Transverse colon (tissue), 4 donors: ENCODE results near the gene IHH.

Source experiments
- EP300 ChIP-seq: sonication (generic); formaldehyde crosslinking; IDR thresholded peaks from one replicate; pipeline ENCODE4 v1.6.1; 2017; ENCODE audit warnings: antibody characterized with exemption, low read depth
- POLR2A ChIP-seq: fragments of 450-650 bp; IDR thresholded peaks from one replicate; pipeline ENCODE4 v1.6.1; 2016; ENCODE audit warnings: antibody characterized with exemption, mild to moderate bottlenecking, moderate library complexity
- POLR2AphosphoS5 ChIP-seq, 3 donors: sonication (generic); formaldehyde crosslinking; IDR thresholded peaks; one replicate each; pipeline ENCODE4 v1.6.1; 2016; ENCODE audit warnings: antibody characterized with exemption in 3 of 3
- TF ChIP-seq, protein P1 (sequence below), 5 experiments: fragments of 200-600 bp in 3 of 5; fragments of 450-650 bp in 2 of 5; sonication (generic) in 3 of 5; IDR thresholded peaks; 1 replicate in 2 of 5; 2 replicates in 3 of 5; pipeline ENCODE4 v1.5.1; 2016 to 2017; ENCODE audit warnings: antibody characterized with exemption in 5 of 5, inconsistent platforms in 3 of 5, mild to moderate bottlenecking in 2 of 5, moderate library complexity in 1 of 5

DNA sequence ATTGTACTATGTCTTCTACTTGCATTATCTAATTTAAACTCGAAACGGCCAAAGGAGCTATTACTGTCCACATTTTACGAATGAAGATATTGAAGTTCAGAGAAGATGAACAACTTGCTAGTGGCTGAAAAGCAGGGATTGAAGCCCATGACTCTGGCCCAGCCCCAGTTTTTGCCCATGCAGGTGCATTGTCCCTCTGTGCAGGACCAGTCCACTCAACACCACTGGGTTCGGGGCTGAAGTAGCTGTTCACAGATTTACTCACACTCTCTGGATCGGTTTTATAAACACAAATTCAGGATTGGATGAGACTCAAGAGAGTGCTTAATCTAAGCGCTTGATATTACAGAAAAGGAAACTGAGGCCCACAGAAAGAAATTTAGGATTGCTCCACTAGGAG, 1.4 kb upstream of the IHH start:
- TF ChIP-seq, protein P1, sequence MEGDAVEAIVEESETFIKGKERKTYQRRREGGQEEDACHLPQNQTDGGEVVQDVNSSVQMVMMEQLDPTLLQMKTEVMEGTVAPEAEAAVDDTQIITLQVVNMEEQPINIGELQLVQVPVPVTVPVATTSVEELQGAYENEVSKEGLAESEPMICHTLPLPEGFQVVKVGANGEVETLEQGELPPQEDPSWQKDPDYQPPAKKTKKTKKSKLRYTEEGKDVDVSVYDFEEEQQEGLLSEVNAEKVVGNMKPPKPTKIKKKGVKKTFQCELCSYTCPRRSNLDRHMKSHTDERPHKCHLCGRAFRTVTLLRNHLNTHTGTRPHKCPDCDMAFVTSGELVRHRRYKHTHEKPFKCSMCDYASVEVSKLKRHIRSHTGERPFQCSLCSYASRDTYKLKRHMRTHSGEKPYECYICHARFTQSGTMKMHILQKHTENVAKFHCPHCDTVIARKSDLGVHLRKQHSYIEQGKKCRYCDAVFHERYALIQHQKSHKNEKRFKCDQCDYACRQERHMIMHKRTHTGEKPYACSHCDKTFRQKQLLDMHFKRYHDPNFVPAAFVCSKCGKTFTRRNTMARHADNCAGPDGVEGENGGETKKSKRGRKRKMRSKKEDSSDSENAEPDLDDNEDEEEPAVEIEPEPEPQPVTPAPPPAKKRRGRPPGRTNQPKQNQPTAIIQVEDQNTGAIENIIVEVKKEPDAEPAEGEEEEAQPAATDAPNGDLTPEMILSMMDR (IDR thresholded peaks at IDR 0.05), result no peak
- no peak for TF ChIP-seq POLR2AphosphoS5 (IDR thresholded peaks at IDR 0.05)
- no peak for TF ChIP-seq EP300
- no peak for TF ChIP-seq POLR2A
